K562 (cell line): ENCODE data around the gene ADAT1. TPM values are rescaled to one million over a fixed set of nuclear protein-coding genes. Genes with fewer than 3 reads are reported as not detected.

Experiments used
- CHD1 ChIP-seq: fragments of 200-600 bp; sonication (generic); IDR thresholded peaks from one replicate; pipeline ENCODE4 v1.6.1; 2012; ENCODE audit warnings: mild to moderate bottlenecking, moderate library complexity, low read length, inconsistent platforms
- GTF2A2 ChIP-seq: IDR thresholded peaks from 2 replicates; pipeline ENCODE4 v1.6.1; 2016; ENCODE audit warnings: mild to moderate bottlenecking, missing genetic modification characterization, missing compliant biosample characterization
- HNRNPK ChIP-seq: fragments of 200-400 bp; formaldehyde crosslinking; IDR thresholded peaks from one replicate; pipeline ENCODE4 v1.6.1; 2018; ENCODE audit warnings: mild to moderate bottlenecking, low read depth, low read length; ENCODE audit not compliant: poor library complexity, severe bottlenecking
- NELFE ChIP-seq: IDR thresholded peaks from 2 replicates; pipeline ENCODE4 v1.6.1; 2011; ENCODE audit warnings: mild to moderate bottlenecking; ENCODE audit not compliant: insufficient read depth, insufficient read length
- polyA plus RNA-seq, 8 experiments: library from polyadenylated mRNA; depleted of rRNA in 4 of 8; stranded (reverse) in 5 of 8; unstranded in 3 of 8; fragments of >200 nt; fragmentation: Nextera tagmentation in 2 of 8; fragmentation: Illumina TruSeq in 1 of 8; extraction: Ambion mirVana in 2 of 8; extraction: Trizol in 1 of 8; gene quantifications; 2 replicates each; pipeline versions ENCODE4 v1.2.1 to v1.2.3, GENCODE V29; 2011 to 2014; ENCODE audit warnings: inconsistent platforms in 1 of 8, missing spikeins in 1 of 8
- total RNA-seq, 7 experiments: library from RNA; depleted of rRNA in 6 of 7; stranded (reverse); fragments of >200 nt in 6 of 7; fragmentation: Illumina TruSeq in 2 of 7; extraction: Trizol in 2 of 7; gene quantifications; 2 replicates each; pipeline versions ENCODE4 v1.2.1 to v1.2.3, GENCODE V29; 2011 to 2021; ENCODE audit warnings: low replicate concordance in 1 of 7
- TF ChIP-seq, protein P1 (sequence below), 2 experiments: fragments of 450-650 bp; IDR thresholded peaks; 2 replicates each; pipeline ENCODE4 v1.6.1; 2016; ENCODE audit warnings: mild to moderate bottlenecking in 2 of 2, borderline replicate concordance in 1 of 2, low read depth in 1 of 2, moderate library complexity in 1 of 2
- TF ChIP-seq, protein P2 (sequence below), 3 experiments: IDR thresholded peaks in 2 of 3; conservative IDR thresholded peaks in 1 of 3; 2 replicates each; pipeline ENCODE4 v1.5.1; 2011 to 2012; ENCODE audit warnings: low read length in 3 of 3, mild to moderate bottlenecking in 3 of 3, control low read depth in 2 of 3, improper control_type of control experiment in 1 of 3, inconsistent platforms in 1 of 3, low read depth in 1 of 3, mixed read lengths in 1 of 3, moderate library complexity in 1 of 3; ENCODE audit not compliant: insufficient read depth in 2 of 3
- TF ChIP-seq, protein P3 (sequence below): fragments of 450-650 bp; IDR thresholded peaks from 2 replicates; pipeline ENCODE4 v1.6.1; 2016
- TF ChIP-seq, protein P4 (sequence below): sonication (generic); formaldehyde crosslinking; IDR thresholded peaks from 2 replicates; pipeline ENCODE4 v1.8.1; 2023; ENCODE audit warnings: mild to moderate bottlenecking, missing genetic modification reagents, moderate library complexity
- TF ChIP-seq, protein P5 (sequence below): fragments of 450-650 bp; formaldehyde crosslinking; IDR thresholded peaks from 2 replicates; pipeline ENCODE4 v1.4.0; 2020; ENCODE audit warnings: mild to moderate bottlenecking

Gene ADAT1
- total and polyA plus RNA-seq, 9 of the 15 experiments (the other 6 are each of a cell fraction or from before 2014, with no cell fraction given): 16.0 to 36.7 (median 28.2) TPM

DNA sequence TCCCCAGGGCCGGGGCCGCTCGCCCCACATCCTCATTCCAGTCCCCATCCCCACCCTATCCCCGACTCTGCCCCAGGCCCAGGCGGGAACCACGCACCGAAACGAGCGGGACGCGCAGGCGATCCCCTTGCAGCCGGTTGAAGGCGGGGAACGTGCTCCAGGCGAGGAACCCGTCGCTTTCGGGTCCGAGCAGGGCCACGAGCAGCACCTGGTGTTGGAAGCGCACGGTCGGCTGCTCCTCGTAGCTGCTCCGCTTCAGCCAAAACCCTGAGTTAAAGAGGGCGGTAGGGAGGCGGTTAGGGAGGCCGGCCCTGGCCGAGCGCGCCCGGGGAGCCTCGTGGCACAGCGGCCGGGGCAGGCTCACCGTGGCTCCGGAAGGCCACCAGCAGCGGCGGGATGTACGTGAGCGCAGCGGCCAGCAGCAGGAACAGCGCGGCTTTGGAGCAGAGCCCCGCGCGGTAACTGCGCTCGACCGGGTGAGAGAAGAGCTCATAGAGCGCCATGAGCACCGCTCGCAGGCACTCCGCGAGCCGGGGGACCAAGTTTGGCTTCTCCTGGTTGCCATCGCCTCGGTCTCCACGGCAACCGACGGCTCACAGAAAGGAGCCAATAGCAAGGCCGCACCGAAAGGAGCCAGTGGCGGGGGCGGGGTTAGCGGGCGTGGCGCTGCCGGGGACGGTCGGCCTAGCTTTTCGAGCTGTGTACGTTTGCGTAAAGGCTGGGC lies 67.2 kb downstream of the ADAT1 start, which contains the start of gene TMEM231 (continued):
- TF ChIP-seq, protein P1, sequence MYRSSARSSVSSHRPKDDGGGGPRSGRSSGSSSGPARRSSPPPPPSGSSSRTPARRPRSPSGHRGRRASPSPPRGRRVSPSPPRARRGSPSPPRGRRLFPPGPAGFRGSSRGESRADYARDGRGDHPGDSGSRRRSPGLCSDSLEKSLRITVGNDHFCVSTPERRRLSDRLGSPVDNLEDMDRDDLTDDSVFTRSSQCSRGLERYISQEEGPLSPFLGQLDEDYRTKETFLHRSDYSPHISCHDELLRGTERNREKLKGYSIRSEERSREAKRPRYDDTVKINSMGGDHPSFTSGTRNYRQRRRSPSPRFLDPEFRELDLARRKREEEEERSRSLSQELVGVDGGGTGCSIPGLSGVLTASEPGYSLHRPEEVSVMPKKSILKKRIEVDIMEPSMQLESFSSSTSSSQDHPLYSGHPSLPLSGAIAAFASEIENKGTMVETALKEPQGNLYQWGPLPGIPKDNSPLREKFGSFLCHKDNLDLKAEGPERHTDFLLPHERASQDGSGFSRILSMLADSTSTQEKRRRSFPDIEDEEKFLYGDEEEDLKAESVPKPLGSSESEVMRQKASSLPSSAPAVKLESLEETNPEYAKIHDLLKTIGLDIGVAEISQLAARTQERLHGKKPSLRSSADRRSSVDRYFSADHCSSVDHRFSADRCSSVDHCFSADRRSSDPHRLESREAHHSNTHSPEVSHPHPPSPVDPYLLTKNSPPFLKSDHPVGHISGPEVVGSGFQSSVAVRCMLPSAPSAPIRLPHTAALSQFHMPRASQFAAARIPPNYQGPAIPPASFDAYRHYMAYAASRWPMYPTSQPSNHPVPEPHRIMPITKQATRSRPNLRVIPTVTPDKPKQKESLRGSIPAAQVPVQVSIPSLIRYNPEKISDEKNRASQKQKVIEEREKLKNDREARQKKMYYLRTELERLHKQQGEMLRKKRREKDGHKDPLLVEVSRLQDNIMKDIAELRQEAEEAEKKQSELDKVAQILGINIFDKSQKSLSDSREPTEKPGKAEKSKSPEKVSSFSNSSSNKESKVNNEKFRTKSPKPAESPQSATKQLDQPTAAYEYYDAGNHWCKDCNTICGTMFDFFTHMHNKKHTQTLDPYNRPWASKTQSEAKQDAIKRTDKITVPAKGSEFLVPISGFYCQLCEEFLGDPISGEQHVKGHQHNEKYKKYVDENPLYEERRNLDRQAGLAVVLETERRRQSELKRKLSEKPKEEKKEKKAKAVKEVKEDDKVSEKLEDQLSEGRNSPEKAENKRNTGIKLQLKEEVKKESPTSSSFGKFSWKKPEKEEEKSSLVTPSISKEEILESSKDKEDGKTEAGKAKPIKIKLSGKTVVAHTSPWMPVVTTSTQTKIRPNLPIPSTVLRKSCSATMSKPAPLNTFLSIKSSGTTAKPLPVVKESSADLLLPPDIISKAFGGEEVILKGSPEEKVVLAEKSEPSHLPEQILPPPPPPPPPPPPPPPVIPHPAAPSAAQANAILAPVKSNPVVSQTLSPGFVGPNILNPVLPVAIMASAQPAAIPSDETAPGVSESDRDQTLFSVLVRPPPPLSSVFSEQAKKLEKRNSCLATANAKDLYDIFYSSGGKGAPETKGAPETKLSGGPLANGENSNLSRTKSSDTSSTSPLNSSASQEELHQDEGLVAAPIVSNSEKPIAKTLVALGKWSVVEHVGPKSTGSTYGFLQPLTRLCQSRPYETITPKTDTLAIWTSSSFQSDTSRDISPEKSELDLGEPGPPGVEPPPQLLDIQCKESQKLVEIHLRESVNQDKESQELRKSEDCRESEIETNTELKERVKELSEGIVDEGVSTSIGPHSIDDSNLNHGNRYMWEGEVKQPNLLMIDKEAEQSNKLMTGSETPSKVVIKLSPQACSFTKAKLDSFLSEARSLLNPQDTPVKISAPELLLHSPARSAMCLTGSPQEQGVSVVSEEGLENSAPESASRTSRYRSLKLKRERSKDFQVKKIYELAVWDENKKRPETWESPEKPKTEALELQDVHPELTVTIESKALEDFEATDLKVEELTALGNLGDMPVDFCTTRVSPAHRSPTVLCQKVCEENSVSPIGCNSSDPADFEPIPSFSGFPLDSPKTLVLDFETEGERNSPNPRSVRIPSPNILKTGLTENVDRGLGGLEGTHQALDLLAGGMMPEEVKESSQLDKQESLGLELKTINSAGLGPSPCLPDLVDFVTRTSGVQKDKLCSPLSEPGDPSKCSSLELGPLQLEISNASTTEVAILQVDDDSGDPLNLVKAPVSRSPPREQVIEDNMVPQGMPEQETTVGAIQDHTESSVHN (IDR thresholded peaks at IDR 0.05; ENCODE audit: borderline replicate concordance in 1 of 2, low read depth in 1 of 2): no peak
- TF ChIP-seq, protein P2, sequence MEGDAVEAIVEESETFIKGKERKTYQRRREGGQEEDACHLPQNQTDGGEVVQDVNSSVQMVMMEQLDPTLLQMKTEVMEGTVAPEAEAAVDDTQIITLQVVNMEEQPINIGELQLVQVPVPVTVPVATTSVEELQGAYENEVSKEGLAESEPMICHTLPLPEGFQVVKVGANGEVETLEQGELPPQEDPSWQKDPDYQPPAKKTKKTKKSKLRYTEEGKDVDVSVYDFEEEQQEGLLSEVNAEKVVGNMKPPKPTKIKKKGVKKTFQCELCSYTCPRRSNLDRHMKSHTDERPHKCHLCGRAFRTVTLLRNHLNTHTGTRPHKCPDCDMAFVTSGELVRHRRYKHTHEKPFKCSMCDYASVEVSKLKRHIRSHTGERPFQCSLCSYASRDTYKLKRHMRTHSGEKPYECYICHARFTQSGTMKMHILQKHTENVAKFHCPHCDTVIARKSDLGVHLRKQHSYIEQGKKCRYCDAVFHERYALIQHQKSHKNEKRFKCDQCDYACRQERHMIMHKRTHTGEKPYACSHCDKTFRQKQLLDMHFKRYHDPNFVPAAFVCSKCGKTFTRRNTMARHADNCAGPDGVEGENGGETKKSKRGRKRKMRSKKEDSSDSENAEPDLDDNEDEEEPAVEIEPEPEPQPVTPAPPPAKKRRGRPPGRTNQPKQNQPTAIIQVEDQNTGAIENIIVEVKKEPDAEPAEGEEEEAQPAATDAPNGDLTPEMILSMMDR (IDR thresholded peaks at IDR 0.05 in 2 of 3, conservative IDR thresholded peaks at IDR 0.05 in 1 of 3; ENCODE audit: insufficient read depth in 2 of 3, low read depth in 1 of 3, low read length in 3 of 3): no peak
- TF ChIP-seq, protein P3, sequence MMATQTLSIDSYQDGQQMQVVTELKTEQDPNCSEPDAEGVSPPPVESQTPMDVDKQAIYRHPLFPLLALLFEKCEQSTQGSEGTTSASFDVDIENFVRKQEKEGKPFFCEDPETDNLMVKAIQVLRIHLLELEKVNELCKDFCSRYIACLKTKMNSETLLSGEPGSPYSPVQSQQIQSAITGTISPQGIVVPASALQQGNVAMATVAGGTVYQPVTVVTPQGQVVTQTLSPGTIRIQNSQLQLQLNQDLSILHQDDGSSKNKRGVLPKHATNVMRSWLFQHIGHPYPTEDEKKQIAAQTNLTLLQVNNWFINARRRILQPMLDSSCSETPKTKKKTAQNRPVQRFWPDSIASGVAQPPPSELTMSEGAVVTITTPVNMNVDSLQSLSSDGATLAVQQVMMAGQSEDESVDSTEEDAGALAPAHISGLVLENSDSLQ: no peak
- TF ChIP-seq NELFE: no peak
- TF ChIP-seq GTF2A2 (tag): no peak
- TF ChIP-seq, protein P4, sequence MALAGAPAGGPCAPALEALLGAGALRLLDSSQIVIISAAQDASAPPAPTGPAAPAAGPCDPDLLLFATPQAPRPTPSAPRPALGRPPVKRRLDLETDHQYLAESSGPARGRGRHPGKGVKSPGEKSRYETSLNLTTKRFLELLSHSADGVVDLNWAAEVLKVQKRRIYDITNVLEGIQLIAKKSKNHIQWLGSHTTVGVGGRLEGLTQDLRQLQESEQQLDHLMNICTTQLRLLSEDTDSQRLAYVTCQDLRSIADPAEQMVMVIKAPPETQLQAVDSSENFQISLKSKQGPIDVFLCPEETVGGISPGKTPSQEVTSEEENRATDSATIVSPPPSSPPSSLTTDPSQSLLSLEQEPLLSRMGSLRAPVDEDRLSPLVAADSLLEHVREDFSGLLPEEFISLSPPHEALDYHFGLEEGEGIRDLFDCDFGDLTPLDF (CRISPR knock-in tag): no peak
- TF ChIP-seq, protein P5, sequence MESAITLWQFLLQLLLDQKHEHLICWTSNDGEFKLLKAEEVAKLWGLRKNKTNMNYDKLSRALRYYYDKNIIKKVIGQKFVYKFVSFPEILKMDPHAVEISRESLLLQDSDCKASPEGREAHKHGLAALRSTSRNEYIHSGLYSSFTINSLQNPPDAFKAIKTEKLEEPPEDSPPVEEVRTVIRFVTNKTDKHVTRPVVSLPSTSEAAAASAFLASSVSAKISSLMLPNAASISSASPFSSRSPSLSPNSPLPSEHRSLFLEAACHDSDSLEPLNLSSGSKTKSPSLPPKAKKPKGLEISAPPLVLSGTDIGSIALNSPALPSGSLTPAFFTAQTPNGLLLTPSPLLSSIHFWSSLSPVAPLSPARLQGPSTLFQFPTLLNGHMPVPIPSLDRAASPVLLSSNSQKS (CRISPR knock-in tag): no peak
- TF ChIP-seq HNRNPK: peak; percentile 26
- TF ChIP-seq CHD1: peak; percentile 33
